Stimulated activated naive B cell treated with anti-CD40 and anti-IgM and Interleukin-4, amounts not matched to agents 10 μg/mL and 1 μg/mL and 100 μg/mL, for 72 hours (primary cell): ENCODE data around the gene ACTC1.
A peak's percentile ranks its signal among the peaks of the same experiment; 100 is the strongest.
"Not testable (repeated sequence)": the region's sequence is repeated elsewhere in the genome, so short reads cannot be mapped to it uniquely, and the experiment has no call there.

Experiments used
- ATAC-seq, 2 donors: fragments of 150-1000 bp; cut with Tn5 transposase; replicated peaks; 2 replicates each; pipeline ENCODE4 v1.10.0; 2021; ENCODE audit warnings: moderate library complexity in 1 of 2
- DNase-seq: peaks from one replicate; pipeline ENCODE4 v3.0.0; 2021
- H3K27ac Mint-ChIP-seq: one replicate; pipeline ENCODE4 v1.8.0; 2022; ENCODE audit warnings: mild to moderate bottlenecking, mixed read lengths
- H3K27me3 Mint-ChIP-seq, 2 donors: one replicate each; pipeline ENCODE4 v1.8.0; 2022; ENCODE audit warnings: mixed read lengths in 2 of 2
- H3K36me3 Mint-ChIP-seq, 2 donors: one replicate each; pipeline ENCODE4 v1.8.0; 2022; ENCODE audit warnings: mixed read lengths in 2 of 2, mild to moderate bottlenecking in 1 of 2
- H3K4me1 Mint-ChIP-seq, 2 donors: one replicate each; pipeline ENCODE4 v1.8.0; 2022; ENCODE audit warnings: mixed read lengths in 2 of 2, mild to moderate bottlenecking in 1 of 2
- H3K4me3 Mint-ChIP-seq, 2 donors: one replicate each; pipeline ENCODE4 v1.8.0; 2022; ENCODE audit warnings: mild to moderate bottlenecking in 2 of 2, mixed read lengths in 2 of 2, moderate library complexity in 1 of 2
- H3K9me3 Mint-ChIP-seq, 2 donors: one replicate each; pipeline ENCODE4 v1.8.0; 2022; ENCODE audit warnings: mixed read lengths in 2 of 2, mild to moderate bottlenecking in 1 of 2

Gene ACTC1

GRCh38 chr15:34795267-34796081 is at the start of gene ACTC1:
Gene ACTC1, minus strand, starts transcription at chr15:34795549. Its CDS starts 741 bp downstream, at chr15:34794808.
- no peak for DNase-seq
- peaks cover 2 to 12% of the 10 kb centered on the region in 2 donors for H3K4me1 Mint-ChIP-seq
- peak within 1 kb of the TSS; percentile 83 for H3K27ac Mint-ChIP-seq
- peak within 1 kb of the TSS; percentile 57 to 63 for H3K4me3 Mint-ChIP-seq
- no peaks in the 10 kb centered on the region for H3K36me3 Mint-ChIP-seq
- no peaks in the 10 kb centered on the region for H3K9me3 Mint-ChIP-seq
- peaks cover 59 to 83% of the 10 kb centered on the region in 2 donors for H3K27me3 Mint-ChIP-seq
- ATAC-seq, result peak; percentile 25 to 38

- DNase-seq (no peak), ATAC-seq (no peak)
- H3K27me3 Mint-ChIP-seq, result peaks cover 0 to 3% of the 10 kb centered on the region in 2 donors
- peaks cover 0 to 3% of the 10 kb centered on the region in 2 donors for H3K9me3 Mint-ChIP-seq
- no peak overlapping the region for H3K27ac Mint-ChIP-seq
- H3K4me3 Mint-ChIP-seq, result no peak overlapping the region
- no peaks in the 10 kb centered on the region for H3K36me3 Mint-ChIP-seq
- H3K4me1 Mint-ChIP-seq, result no peaks in the 10 kb centered on the region
Measured at GRCh38 chr15:34841262-34841725, 45.9 kb upstream of the ACTC1 start.

DNA sequence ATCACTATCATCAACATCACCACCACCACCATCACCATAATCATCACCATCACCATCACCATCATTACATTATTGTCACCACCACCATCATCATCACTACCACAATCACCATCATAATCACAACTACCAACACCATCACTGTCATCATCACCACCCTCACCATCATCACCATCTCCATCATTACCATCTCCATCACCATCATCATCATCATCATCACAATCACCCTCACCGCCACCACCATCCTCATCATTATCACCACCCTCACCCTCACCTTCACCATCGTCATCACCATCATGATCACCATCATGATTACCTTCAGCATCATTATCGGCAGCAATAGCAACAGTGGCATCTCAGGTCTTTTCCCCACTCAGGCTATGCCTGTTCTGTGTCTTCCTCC is 42.9 kb upstream of the ACTC1 start:
- Mint-ChIP-seq H3K36me3 (peaks cover 6 to 8% of the 10 kb centered on the region in 2 donors), H3K4me3 (no peak overlapping the region), H3K9me3 (peaks cover 8 to 13% of the 10 kb centered on the region in 2 donors), H3K27ac (no peak overlapping the region), H3K4me1 (no peaks in the 10 kb centered on the region), H3K27me3 (peaks cover 12 to 14% of the 10 kb centered on the region in 2 donors)
- DNase-seq (no peak), ATAC-seq (no peak)

DNA sequence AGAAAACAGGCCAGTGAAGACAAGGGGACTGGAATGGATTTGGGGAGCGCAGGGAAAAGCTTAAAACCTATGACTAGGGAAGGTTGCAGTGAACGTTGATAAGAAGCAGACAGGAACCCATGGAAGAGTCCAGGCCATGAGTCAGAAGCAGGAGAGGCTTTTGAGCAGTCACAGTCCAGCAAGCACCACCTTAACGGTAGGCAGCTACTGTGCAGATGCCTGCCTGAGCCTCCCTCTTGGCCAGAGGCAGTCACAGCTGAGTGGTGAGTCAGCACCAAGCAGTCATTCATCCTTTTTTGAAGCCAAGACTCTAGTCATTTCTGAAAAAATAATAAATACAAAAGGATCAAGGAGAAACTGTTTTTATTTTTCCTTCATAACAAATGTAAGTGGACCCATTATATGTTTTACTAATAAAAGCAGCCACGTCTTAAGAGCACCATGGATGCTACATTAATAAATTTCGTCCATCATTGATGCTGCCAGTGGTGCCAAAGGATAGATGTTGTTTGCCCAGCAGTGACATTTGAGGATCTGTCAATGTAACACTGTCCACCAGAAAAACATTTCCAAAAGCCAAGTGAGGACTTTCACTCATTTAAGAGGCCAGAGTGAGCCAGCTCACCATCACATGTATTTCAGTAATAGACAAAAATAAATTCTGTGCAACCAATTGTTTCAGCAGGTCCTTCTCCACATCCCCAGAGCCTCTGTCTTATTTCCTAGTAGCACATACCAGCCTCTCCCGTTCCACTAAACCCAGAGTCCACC is 42.1 kb upstream of the ACTC1 start:
- H3K36me3 Mint-ChIP-seq, result peaks cover 6 to 8% of the 10 kb centered on the region in 2 donors
- H3K27ac Mint-ChIP-seq, result no peak overlapping the region
- no peaks in the 10 kb centered on the region for H3K4me1 Mint-ChIP-seq
- ATAC-seq, result no peak
- peaks cover 14 to 17% of the 10 kb centered on the region in 2 donors for H3K27me3 Mint-ChIP-seq
- no peak overlapping the region for H3K4me3 Mint-ChIP-seq
- peaks cover 10 to 13% of the 10 kb centered on the region in 2 donors for H3K9me3 Mint-ChIP-seq
- DNase-seq, result no peak

DNA sequence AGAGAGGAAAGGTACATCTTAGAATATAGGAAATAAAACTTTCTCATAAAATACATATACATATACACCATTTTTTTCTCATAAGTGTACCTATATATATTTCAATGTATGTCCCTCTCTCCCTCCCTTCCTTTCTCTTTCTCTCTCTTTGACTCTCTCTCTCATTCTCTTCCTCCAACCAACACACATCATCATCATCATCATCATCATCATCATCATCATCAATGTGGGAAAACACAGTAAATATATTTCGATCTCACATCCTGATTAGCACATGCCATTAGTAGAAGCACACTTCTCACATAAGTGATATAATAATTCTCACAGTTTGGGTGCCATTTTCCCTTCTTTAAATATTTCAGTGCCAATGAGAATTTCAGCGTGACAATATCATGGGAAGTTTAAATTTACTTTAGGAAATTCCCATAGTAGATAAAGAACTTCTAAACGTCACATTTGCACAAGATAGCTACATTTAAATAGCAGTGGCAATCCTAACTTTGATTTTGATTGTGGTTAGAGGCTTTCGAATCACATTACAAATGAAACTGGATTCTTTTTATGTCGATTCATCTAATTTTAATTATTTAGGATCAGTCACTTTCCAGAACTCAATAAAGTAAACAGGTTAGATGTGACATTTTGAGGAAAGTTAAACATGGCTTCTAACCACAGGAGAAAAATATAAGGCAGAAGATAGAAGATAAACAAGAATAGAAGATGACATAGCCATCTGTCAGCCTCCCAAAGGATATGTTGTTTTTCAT is 33.0 kb upstream of the ACTC1 start:
- ATAC-seq (no peak), DNase-seq (no peak)
- Mint-ChIP-seq H3K27ac (no peak overlapping the region), H3K4me1 (peaks cover 0 to 5% of the 10 kb centered on the region in 2 donors), H3K27me3 (peaks cover 10 to 21% of the 10 kb centered on the region in 2 donors), H3K9me3 (peaks cover 0 to 2% of the 10 kb centered on the region in 2 donors), H3K36me3 (no peaks in the 10 kb centered on the region), H3K4me3 (no peak overlapping the region)

GRCh38 chr15:34821831-34822230 is 26.5 kb upstream of the ACTC1 start:
- H3K9me3 Mint-ChIP-seq, result no peaks in the 10 kb centered on the region
- no peaks in the 10 kb centered on the region for H3K36me3 Mint-ChIP-seq
- DNase-seq (no peak), ATAC-seq (no peak)
- H3K4me3 Mint-ChIP-seq, result no peak overlapping the region
- peaks cover 28% of the 10 kb centered on the region in 2 donors for H3K27me3 Mint-ChIP-seq
- no peaks in the 10 kb centered on the region for H3K4me1 Mint-ChIP-seq
- H3K27ac Mint-ChIP-seq, result no peak overlapping the region

- Mint-ChIP-seq H3K4me1 (no peaks in the 10 kb centered on the region), H3K4me3 (no peak overlapping the region), H3K9me3 (no peaks in the 10 kb centered on the region), H3K27ac (no peak overlapping the region), H3K36me3 (no peaks in the 10 kb centered on the region), H3K27me3 (peaks cover 22% of the 10 kb centered on the region in 2 donors)
- ATAC-seq (no peak), DNase-seq (no peak)
Measured at GRCh38 chr15:34820110-34820509, 24.8 kb upstream of the ACTC1 start.

DNA sequence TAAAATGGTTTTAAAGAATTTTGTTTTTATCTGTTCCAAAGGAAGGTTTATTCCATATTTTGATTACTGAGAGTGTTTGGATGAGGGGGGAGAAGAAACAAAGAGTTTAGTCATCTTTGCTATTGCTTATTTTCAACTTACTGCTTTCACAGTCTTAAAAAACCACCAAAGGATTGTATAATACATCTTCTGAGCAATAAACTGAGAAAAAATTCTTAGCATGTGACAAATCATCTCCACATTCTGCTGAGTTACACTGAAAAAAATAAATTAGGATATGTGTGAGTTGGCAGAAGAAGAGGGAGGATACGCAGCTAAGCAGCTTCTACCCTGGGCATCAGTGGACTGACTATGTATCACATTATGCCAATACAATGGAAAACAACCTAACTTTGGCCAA is 23.2 kb upstream of the ACTC1 start:
- no peaks in the 10 kb centered on the region for H3K4me1 Mint-ChIP-seq
- H3K36me3 Mint-ChIP-seq, result no peaks in the 10 kb centered on the region
- no peaks in the 10 kb centered on the region for H3K9me3 Mint-ChIP-seq
- no peak overlapping the region for H3K4me3 Mint-ChIP-seq
- DNase-seq (no peak), ATAC-seq (no peak)
- H3K27me3 Mint-ChIP-seq, result peaks cover 22% of the 10 kb centered on the region in 2 donors
- H3K27ac Mint-ChIP-seq, result no peak overlapping the region

DNA sequence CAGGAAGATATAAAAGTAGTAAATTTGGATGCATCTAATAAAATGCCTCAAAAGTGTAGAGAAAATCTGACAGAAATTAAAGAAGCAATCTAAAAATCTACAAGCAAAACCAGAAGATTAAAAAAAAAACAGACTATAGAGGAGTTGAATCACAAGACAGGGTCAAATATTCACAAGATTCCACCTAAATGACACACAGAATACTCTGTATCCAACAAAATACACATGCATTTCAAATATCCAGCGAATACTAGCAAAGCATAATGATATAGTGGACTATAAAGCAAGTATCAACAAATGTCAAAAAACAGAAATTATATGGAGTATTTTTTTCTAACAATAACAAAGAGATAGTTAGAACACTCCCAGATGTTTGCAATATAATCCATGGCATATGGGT is 20.5 kb upstream of the ACTC1 start:
- ATAC-seq, result no peak
- peaks cover 20 to 26% of the 10 kb centered on the region in 2 donors for H3K27me3 Mint-ChIP-seq
- no peak overlapping the region for H3K4me3 Mint-ChIP-seq
- no peak overlapping the region for H3K27ac Mint-ChIP-seq
- no peaks in the 10 kb centered on the region for H3K36me3 Mint-ChIP-seq
- DNase-seq, result no peak
- H3K9me3 Mint-ChIP-seq, result no peaks in the 10 kb centered on the region
- H3K4me1 Mint-ChIP-seq, result no peaks in the 10 kb centered on the region

GRCh38 chr15:34813446-34814190 is 18.3 kb upstream of the ACTC1 start:
- no peaks in the 10 kb centered on the region for H3K4me1 Mint-ChIP-seq
- no peaks in the 10 kb centered on the region for H3K9me3 Mint-ChIP-seq
- DNase-seq (no peak), ATAC-seq (no peak)
- no peak overlapping the region for H3K27ac Mint-ChIP-seq
- no peaks in the 10 kb centered on the region for H3K36me3 Mint-ChIP-seq
- H3K27me3 Mint-ChIP-seq, result peaks cover 19 to 25% of the 10 kb centered on the region in 2 donors
- H3K4me3 Mint-ChIP-seq, result no peak overlapping the region

DNA sequence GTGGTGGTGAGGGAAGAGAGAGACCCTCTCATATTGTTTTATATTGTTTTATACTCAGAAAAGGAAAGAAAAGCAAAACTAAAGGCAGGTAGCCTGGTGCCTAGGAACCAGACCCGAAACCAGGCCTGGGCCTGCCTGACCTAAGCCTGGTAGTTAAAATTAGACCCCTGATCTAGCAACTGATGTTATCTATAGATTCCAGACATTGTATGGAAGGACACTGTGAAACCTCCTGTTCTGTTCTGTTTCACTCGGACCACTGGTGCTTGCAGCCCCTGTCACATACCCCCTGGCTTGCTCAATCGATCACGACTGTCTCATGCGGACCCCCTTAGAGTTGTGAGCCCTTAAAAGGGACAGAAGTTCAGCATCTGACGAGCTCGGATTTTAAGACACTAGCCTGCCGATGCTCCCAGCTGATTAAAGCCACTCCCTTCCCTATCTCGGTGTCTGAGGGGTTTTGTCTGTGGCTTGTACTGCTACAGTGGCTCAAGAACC is 17.6 kb upstream of the ACTC1 start:
- H3K36me3 Mint-ChIP-seq, H3K4me1 Mint-ChIP-seq, DNase-seq, H3K4me3 Mint-ChIP-seq, ATAC-seq, H3K9me3 Mint-ChIP-seq, H3K27ac Mint-ChIP-seq: not testable (repeated sequence)
- H3K27me3 Mint-ChIP-seq, result peaks cover 19 to 25% of the 10 kb centered on the region in 2 donors

GRCh38 chr15:34812369-34812768 is 17.0 kb upstream of the ACTC1 start:
- DNase-seq (no peak), ATAC-seq (no peak)
- Mint-ChIP-seq H3K9me3 (no peaks in the 10 kb centered on the region), H3K27ac (no peak overlapping the region), H3K36me3 (no peaks in the 10 kb centered on the region), H3K4me3 (no peak overlapping the region), H3K27me3 (peaks cover 19 to 25% of the 10 kb centered on the region in 2 donors), H3K4me1 (no peaks in the 10 kb centered on the region)

GRCh38 chr15:34810443-34811129 is 15.2 kb upstream of the ACTC1 start:
- H3K36me3 Mint-ChIP-seq, result peaks cover 0 to 5% of the 10 kb centered on the region in 2 donors
- DNase-seq (no peak), ATAC-seq (no peak)
- H3K9me3 Mint-ChIP-seq, result peaks cover 5 to 7% of the 10 kb centered on the region in 2 donors
- no peaks in the 10 kb centered on the region for H3K4me1 Mint-ChIP-seq
- H3K27ac Mint-ChIP-seq, result no peak overlapping the region
- H3K4me3 Mint-ChIP-seq, result no peak overlapping the region
- peaks cover 24 to 31% of the 10 kb centered on the region in 2 donors for H3K27me3 Mint-ChIP-seq
